ENCODE measurements around the gene NAA20.
"Not testable (repeated sequence)": the region's sequence is repeated elsewhere in the genome, so short reads cannot be mapped to it uniquely, and the experiment has no call there.

The NAA20 gene

GRCh38 chr20:19991854-19992253 lies 25.3 kb upstream of the NAA20 start:
- DNase-seq (ENCODE audit: low spot score): no peak

GRCh38 chr20:19992996-19993908 lies 23.9 kb upstream of the NAA20 start:
- no peak for DNase-seq (ENCODE audit: low spot score)

GRCh38 chr20:19993958-19994669 lies 23.0 kb upstream of the NAA20 start:
- no peak for DNase-seq (ENCODE audit: low spot score)

- peak; percentile 63 for DNase-seq (ENCODE audit: low spot score)
Observed at GRCh38 chr20:19995220-19995863, 21.8 kb upstream of the NAA20 start.

GRCh38 chr20:19996222-19996621 lies 20.9 kb upstream of the NAA20 start:
- DNase-seq (ENCODE audit: low spot score): no peak

GRCh38 chr20:19996917-19997316 lies 20.2 kb upstream of the NAA20 start:
- DNase-seq (ENCODE audit: low spot score): peak; percentile 18

- DNase-seq (ENCODE audit: low spot score): no peak
Observed at GRCh38 chr20:19998990-19999705, 18.0 kb upstream of the NAA20 start.

GRCh38 chr20:20000211-20000968 lies 16.8 kb upstream of the NAA20 start:
- DNase-seq (ENCODE audit: low spot score): no peak

- no peak for DNase-seq (ENCODE audit: low spot score)
Observed at GRCh38 chr20:20002101-20002998, 14.8 kb upstream of the NAA20 start.

- no peak for DNase-seq (ENCODE audit: low spot score)
Observed at GRCh38 chr20:20003031-20003954, 13.9 kb upstream of the NAA20 start.

GRCh38 chr20:20003955-20004322 lies 13.2 kb upstream of the NAA20 start:
- not testable (repeated sequence) for DNase-seq (ENCODE audit: low spot score)

- DNase-seq (ENCODE audit: low spot score): no peak
Observed at GRCh38 chr20:20005342-20005741, 11.8 kb upstream of the NAA20 start.

- DNase-seq (ENCODE audit: low spot score): peak; percentile 33
Observed at GRCh38 chr20:20009784-20010253, 7.3 kb upstream of the NAA20 start.

- peak; percentile 84 for DNase-seq (ENCODE audit: low spot score)
Observed at GRCh38 chr20:20010639-20011500, 6.3 kb upstream of the NAA20 start.

GRCh38 chr20:20012541-20012940 lies 4.6 kb upstream of the NAA20 start:
- no peak for DNase-seq (ENCODE audit: low spot score)

GRCh38 chr20:20014659-20015058 lies 2.5 kb upstream of the NAA20 start:
- no peak for DNase-seq (ENCODE audit: low spot score)

GRCh38 chr20:20017844-20018185 lies 653 bp downstream of the NAA20 start:
- no peak for DNase-seq (ENCODE audit: low spot score)

- no peak for DNase-seq (ENCODE audit: low spot score)
Observed at GRCh38 chr20:20018366-20018765, 1.2 kb downstream of the NAA20 start.

Measured in cerebellar cortex (tissue), 1 donor.